ENCODE data around the gene TWF2. TPM values are rescaled to one million over a fixed set of nuclear protein-coding genes. Genes with fewer than 3 reads are reported as not detected.

The TWF2 gene
- total and polyA plus RNA-seq, 9 of the 15 experiments (the other 6 are each of a cell fraction or from before 2014, with no cell fraction given), result 0.11 to 61.9 (median 29.7) TPM

DNA sequence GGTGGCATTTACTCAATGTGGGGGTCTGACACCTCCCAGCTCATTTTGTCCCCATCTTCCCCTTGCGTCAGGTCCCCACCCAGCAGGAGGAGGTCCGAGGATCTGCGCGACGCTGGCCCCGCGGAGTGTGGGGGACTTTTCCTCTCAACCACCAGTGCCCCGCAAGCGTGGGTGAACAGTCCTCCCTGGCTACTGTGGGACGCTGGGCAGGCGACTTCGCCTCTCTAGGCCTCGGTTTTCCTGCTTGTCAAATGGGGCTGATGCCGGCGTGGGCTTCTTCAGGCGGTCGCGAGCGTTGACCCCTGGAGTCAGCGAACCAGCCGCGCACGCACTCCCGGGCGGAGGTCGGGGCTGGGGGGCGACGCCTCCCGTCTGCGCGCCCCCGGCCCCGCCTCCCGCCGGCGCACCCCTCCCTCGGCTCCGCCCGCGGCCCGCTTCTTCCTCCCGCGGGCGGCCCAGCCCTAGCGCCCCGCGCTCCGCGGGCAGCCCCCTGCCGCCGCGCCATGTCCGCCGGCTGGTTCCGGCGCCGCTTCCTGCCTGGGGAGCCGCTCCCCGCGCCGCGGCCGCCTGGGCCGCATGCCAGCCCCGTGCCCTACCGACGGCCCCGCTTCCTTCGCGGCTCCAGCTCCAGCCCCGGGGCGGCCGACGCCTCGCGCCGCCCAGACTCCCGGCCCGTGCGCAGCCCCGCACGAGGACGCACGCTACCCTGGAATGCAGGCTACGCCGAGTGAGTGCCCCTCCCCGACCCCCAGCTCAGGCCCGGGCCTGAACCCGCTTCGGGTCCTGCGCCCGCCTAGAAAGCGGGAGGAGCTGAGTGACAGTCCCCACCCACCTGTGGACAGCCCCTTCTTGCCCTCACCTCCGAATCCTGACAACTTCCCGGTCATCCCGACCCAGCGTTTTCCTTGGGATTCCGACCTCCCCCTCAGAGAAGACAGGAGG, 6.6 kb upstream of the TWF2 start, which contains the start of gene PPM1M (continued):
- TF ChIP-seq GABPB1 (CRISPR knock-in tag; IDR thresholded peaks at IDR 0.05) (no peak), E2F3 (CRISPR knock-in tag; IDR thresholded peaks at IDR 0.05) (no peak), SMAD1 (IDR thresholded peaks at IDR 0.05; ENCODE audit: low read depth, low read length, partially characterized antibody) (no peak), CBX1 (IDR thresholded peaks at IDR 0.05; ENCODE audit: low read depth) (peak; percentile 18; the same call in 1 of the 2 replicates), MTA2 (IDR thresholded peaks at IDR 0.05; ENCODE audit: low read depth) (no peak), RB1 (IDR thresholded peaks at IDR 0.05; ENCODE audit: low read depth) (peak; percentile 64), ZNF140 (CRISPR knock-in tag; IDR thresholded peaks at IDR 0.05) (no peak), NONO (IDR thresholded peaks at IDR 0.05; ENCODE audit: low read depth in 2 of 2, low read length in 1 of 2) (0 out of 4 replicates have a peak, but pooled peaks of 1 of the 2 experiments have one; percentile 42), ILK (tag; IDR thresholded peaks at IDR 0.05; ENCODE audit: borderline replicate concordance, low read depth) (no peak), CBFA2T2 (conservative IDR thresholded peaks at IDR 0.05) (no peak), KLF1 (tag; IDR thresholded peaks at IDR 0.05) (no peak), ZNF589 (CRISPR knock-in tag; IDR thresholded peaks at IDR 0.05; ENCODE audit: low read depth) (no peak), POLR2G (IDR thresholded peaks at IDR 0.05; ENCODE audit: low read depth, low read length) (peak; percentile 72)
- TF ChIP-seq, protein P1, sequence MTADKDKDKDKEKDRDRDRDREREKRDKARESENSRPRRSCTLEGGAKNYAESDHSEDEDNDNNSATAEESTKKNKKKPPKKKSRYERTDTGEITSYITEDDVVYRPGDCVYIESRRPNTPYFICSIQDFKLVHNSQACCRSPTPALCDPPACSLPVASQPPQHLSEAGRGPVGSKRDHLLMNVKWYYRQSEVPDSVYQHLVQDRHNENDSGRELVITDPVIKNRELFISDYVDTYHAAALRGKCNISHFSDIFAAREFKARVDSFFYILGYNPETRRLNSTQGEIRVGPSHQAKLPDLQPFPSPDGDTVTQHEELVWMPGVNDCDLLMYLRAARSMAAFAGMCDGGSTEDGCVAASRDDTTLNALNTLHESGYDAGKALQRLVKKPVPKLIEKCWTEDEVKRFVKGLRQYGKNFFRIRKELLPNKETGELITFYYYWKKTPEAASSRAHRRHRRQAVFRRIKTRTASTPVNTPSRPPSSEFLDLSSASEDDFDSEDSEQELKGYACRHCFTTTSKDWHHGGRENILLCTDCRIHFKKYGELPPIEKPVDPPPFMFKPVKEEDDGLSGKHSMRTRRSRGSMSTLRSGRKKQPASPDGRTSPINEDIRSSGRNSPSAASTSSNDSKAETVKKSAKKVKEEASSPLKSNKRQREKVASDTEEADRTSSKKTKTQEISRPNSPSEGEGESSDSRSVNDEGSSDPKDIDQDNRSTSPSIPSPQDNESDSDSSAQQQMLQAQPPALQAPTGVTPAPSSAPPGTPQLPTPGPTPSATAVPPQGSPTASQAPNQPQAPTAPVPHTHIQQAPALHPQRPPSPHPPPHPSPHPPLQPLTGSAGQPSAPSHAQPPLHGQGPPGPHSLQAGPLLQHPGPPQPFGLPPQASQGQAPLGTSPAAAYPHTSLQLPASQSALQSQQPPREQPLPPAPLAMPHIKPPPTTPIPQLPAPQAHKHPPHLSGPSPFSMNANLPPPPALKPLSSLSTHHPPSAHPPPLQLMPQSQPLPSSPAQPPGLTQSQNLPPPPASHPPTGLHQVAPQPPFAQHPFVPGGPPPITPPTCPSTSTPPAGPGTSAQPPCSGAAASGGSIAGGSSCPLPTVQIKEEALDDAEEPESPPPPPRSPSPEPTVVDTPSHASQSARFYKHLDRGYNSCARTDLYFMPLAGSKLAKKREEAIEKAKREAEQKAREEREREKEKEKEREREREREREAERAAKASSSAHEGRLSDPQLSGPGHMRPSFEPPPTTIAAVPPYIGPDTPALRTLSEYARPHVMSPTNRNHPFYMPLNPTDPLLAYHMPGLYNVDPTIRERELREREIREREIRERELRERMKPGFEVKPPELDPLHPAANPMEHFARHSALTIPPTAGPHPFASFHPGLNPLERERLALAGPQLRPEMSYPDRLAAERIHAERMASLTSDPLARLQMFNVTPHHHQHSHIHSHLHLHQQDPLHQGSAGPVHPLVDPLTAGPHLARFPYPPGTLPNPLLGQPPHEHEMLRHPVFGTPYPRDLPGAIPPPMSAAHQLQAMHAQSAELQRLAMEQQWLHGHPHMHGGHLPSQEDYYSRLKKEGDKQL (CRISPR knock-in tag; IDR thresholded peaks at IDR 0.05; ENCODE audit: borderline replicate concordance), result no peak
- TF ChIP-seq, protein P2, sequence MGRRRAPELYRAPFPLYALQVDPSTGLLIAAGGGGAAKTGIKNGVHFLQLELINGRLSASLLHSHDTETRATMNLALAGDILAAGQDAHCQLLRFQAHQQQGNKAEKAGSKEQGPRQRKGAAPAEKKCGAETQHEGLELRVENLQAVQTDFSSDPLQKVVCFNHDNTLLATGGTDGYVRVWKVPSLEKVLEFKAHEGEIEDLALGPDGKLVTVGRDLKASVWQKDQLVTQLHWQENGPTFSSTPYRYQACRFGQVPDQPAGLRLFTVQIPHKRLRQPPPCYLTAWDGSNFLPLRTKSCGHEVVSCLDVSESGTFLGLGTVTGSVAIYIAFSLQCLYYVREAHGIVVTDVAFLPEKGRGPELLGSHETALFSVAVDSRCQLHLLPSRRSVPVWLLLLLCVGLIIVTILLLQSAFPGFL (CRISPR knock-in tag; IDR thresholded peaks at IDR 0.05), result no peak
- TF ChIP-seq, protein P3, sequence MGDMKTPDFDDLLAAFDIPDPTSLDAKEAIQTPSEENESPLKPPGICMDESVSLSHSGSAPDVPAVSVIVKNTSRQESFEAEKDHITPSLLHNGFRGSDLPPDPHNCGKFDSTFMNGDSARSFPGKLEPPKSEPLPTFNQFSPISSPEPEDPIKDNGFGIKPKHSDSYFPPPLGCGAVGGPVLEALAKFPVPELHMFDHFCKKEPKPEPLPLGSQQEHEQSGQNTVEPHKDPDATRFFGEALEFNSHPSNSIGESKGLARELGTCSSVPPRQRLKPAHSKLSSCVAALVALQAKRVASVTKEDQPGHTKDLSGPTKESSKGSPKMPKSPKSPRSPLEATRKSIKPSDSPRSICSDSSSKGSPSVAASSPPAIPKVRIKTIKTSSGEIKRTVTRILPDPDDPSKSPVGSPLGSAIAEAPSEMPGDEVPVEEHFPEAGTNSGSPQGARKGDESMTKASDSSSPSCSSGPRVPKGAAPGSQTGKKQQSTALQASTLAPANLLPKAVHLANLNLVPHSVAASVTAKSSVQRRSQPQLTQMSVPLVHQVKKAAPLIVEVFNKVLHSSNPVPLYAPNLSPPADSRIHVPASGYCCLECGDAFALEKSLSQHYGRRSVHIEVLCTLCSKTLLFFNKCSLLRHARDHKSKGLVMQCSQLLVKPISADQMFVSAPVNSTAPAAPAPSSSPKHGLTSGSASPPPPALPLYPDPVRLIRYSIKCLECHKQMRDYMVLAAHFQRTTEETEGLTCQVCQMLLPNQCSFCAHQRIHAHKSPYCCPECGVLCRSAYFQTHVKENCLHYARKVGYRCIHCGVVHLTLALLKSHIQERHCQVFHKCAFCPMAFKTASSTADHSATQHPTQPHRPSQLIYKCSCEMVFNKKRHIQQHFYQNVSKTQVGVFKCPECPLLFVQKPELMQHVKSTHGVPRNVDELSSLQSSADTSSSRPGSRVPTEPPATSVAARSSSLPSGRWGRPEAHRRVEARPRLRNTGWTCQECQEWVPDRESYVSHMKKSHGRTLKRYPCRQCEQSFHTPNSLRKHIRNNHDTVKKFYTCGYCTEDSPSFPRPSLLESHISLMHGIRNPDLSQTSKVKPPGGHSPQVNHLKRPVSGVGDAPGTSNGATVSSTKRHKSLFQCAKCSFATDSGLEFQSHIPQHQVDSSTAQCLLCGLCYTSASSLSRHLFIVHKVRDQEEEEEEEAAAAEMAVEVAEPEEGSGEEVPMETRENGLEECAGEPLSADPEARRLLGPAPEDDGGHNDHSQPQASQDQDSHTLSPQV (IDR thresholded peaks at IDR 0.05), result peak; percentile 78; the same call in 1 of the 2 replicates

All from K562 (cell line).